CD14-positive monocyte (primary cell): ENCODE data around the gene FAM110C. TPM values are rescaled to one million over a fixed set of nuclear protein-coding genes. Genes with fewer than 3 reads are reported as not detected.

ENCODE experiments used
- DNase-seq, 3 donors: peaks; one replicate each; pipeline ENCODE4 v3.0.0-alpha.2; 2011 to 2022
- H2AFZ ChIP-seq: 2 replicates; pipeline ENCODE4 v1.6.0; 2012; ENCODE audit warnings: mild to moderate bottlenecking, low read depth, low read length, inconsistent platforms; ENCODE audit not compliant: insufficient read depth, poor library complexity, severe bottlenecking
- H3K27ac ChIP-seq, 2 donors: 1 replicate in 1 of 2; 2 replicates in 1 of 2; pipeline ENCODE4 v1.5.1; 2012 to 2013; ENCODE audit warnings: low read length in 2 of 2, control low read depth in 1 of 2, inconsistent platforms in 1 of 2, low read depth in 1 of 2, mild to moderate bottlenecking in 1 of 2
- H3K27me3 ChIP-seq, 2 donors: one replicate each; pipeline versions ENCODE4 v1.6.0 to v1.6.1; 2011 to 2013; ENCODE audit warnings: low read length in 2 of 2; ENCODE audit not compliant: control insufficient read depth in 2 of 2, insufficient read depth in 2 of 2
- H3K36me3 ChIP-seq, 2 donors: replicated peaks in 1 of 2; 1 replicate in 1 of 2; 2 replicates in 1 of 2; pipeline versions ENCODE4 v1.5.1 to v1.6.1; 2012 to 2013; ENCODE audit warnings: low read length in 2 of 2, control low read depth in 1 of 2, inconsistent platforms in 1 of 2, mild to moderate bottlenecking in 1 of 2; ENCODE audit not compliant: insufficient read depth in 2 of 2, control insufficient read depth in 1 of 2
- H3K4me1 ChIP-seq, 2 donors: 1 replicate in 1 of 2; 2 replicates in 1 of 2; pipeline versions ENCODE4 v1.5.1 to v1.6.1; 2012 to 2013; ENCODE audit warnings: low read length in 2 of 2, control low read depth in 1 of 2, inconsistent platforms in 1 of 2, mild to moderate bottlenecking in 1 of 2, moderate library complexity in 1 of 2; ENCODE audit not compliant: insufficient read depth in 2 of 2, control insufficient read depth in 1 of 2
- H3K4me2 ChIP-seq: replicated peaks from 2 replicates; pipeline ENCODE3; 2012; ENCODE audit warnings: low read length, moderate library complexity, mild to moderate bottlenecking; ENCODE audit not compliant: poor library complexity, severe bottlenecking; ENCODE audit errors: extremely low read depth
- H3K4me3 ChIP-seq, 3 experiments: fragments of 200-600 bp in 1 of 3; sonication (generic) in 1 of 3; replicated peaks in 1 of 3; 1 replicate in 2 of 3; 2 replicates in 1 of 3; pipeline ENCODE4 v1.5.1; 2011 to 2013; ENCODE audit warnings: low read length in 3 of 3, mild to moderate bottlenecking in 3 of 3, control low read depth in 2 of 3, low read depth in 2 of 3, inconsistent platforms in 1 of 3, moderate library complexity in 1 of 3
- H3K79me2 ChIP-seq: 2 replicates; pipeline ENCODE4 v1.6.0; 2012; ENCODE audit warnings: mild to moderate bottlenecking, control low read depth, inconsistent platforms, low read length, moderate library complexity; ENCODE audit not compliant: insufficient read depth
- H3K9ac ChIP-seq: 2 replicates; pipeline ENCODE4 v1.6.0; 2017; ENCODE audit warnings: low read length, mild to moderate bottlenecking; ENCODE audit not compliant: insufficient read depth, poor library complexity, severe bottlenecking
- H3K9me3 ChIP-seq, 2 donors: replicated peaks in 1 of 2; 1 replicate in 1 of 2; 2 replicates in 1 of 2; pipeline versions ENCODE4 v1.5.1 to v1.6.1; 2012 to 2013; ENCODE audit warnings: low read length in 2 of 2, control low read depth in 1 of 2; ENCODE audit not compliant: control insufficient read depth in 1 of 2, insufficient read depth in 1 of 2
- H4K20me1 ChIP-seq: 2 replicates; pipeline ENCODE4 v1.6.0; 2012; ENCODE audit warnings: mild to moderate bottlenecking, low read length, control low read depth, moderate library complexity; ENCODE audit not compliant: insufficient read depth
- H3K27ac Mint-ChIP-seq, 7 donors: one replicate each; pipeline ENCODE4 v1.8.0; 2020; ENCODE audit warnings: mild to moderate bottlenecking in 7 of 7, mixed read lengths in 7 of 7, moderate library complexity in 6 of 7, inconsistent platforms in 2 of 7
- H3K27me3 Mint-ChIP-seq, 3 donors: one replicate each; pipeline ENCODE4 v1.8.0; 2021 to 2022; ENCODE audit warnings: low read depth in 3 of 3, mild to moderate bottlenecking in 3 of 3, mixed read lengths in 3 of 3, moderate library complexity in 3 of 3, inconsistent platforms in 1 of 3
- H3K36me3 Mint-ChIP-seq, 2 donors: one replicate each; pipeline ENCODE4 v1.8.0; 2020; ENCODE audit warnings: mixed read lengths in 2 of 2, inconsistent platforms in 1 of 2, mild to moderate bottlenecking in 1 of 2
- H3K4me1 Mint-ChIP-seq: one replicate; pipeline ENCODE4 v1.8.0; 2020; ENCODE audit warnings: mild to moderate bottlenecking, mixed read lengths
- H3K4me3 Mint-ChIP-seq, 2 donors: one replicate each; pipeline ENCODE4 v1.8.0; 2020; ENCODE audit warnings: mild to moderate bottlenecking in 2 of 2, mixed read lengths in 2 of 2, moderate library complexity in 1 of 2
- H3K9me3 Mint-ChIP-seq, 7 donors: one replicate each; pipeline ENCODE4 v1.8.0; 2020 to 2022; ENCODE audit warnings: mixed read lengths in 7 of 7, mild to moderate bottlenecking in 6 of 7, moderate library complexity in 6 of 7, inconsistent platforms in 2 of 7
- WGBS: methylation state at CpG from one replicate; pipeline ENCODE4 v1.1.5; 2013; ENCODE audit warnings: missing lambda C conversion rate; ENCODE audit not compliant: insufficient coverage; 5-methylcytosine and 5-hydroxymethylcytosine counted together
- intact Hi-C, 2 donors: fragments of 100-400 bp; cut with micrococcal nuclease; formaldehyde crosslinking; loops; one replicate each; pipeline versions ENCODE4 v1.15.0 to v1.15.1; 2023
- polyA plus RNA-seq, 3 donors: library from polyadenylated mRNA; depleted of rRNA in 1 of 3; unstranded in 2 of 3; stranded (reverse) in 1 of 3; fragments of 300-500 nt in 2 of 3; fragments of >200 nt in 1 of 3; fragmentation: Illumina TruSeq in 2 of 3; gene quantifications; 1 replicate in 2 of 3; 2 replicates in 1 of 3; pipeline ENCODE4 v1.2.3, GENCODE V29; 2012 to 2021
- TF ChIP-seq, protein P1 (sequence below): fragments of 200-600 bp; IDR thresholded peaks from one replicate; pipeline ENCODE4 v1.8.0; 2022; ENCODE audit warnings: antibody characterized with exemption, mild to moderate bottlenecking

Gene FAM110C
- polyA plus RNA-seq, 3 donors = not detected

GRCh38 chr2:11248-11941, 34.9 kb downstream of the FAM110C start:
- Histone ChIP-seq H3K9ac (no peak overlapping the region), H3K36me3 (no peaks in the 10 kb centered on the region), H3K4me1 (no peaks in the 10 kb centered on the region), H4K20me1 (no peaks in the 10 kb centered on the region), H3K27ac (no peak overlapping the region), H3K79me2 (no peaks in the 10 kb centered on the region), H3K27me3 (no peaks in the 10 kb centered on the region), H2AFZ (no peak overlapping the region), H3K4me2 (no peak overlapping the region), H3K4me3 (no peak overlapping the region), H3K9me3 (peaks cover 8 to 12% of the 10 kb centered on the region in 2 donors)
- H3K36me3 Mint-ChIP-seq = no peaks in the 10 kb centered on the region
- WGBS = 62% methylated on average over 51 of the region's 54 CpGs
- no peak overlapping the region for H3K4me3 Mint-ChIP-seq
- DNase-seq = peak; percentile 1 to 28 (median 3)
- no peak overlapping the region for H3K27ac Mint-ChIP-seq
- H3K4me1 Mint-ChIP-seq = no peaks in the 10 kb centered on the region
- intact Hi-C loops = no loop called here
- H3K9me3 Mint-ChIP-seq = peaks cover 8 to 13% (median 10%) of the 10 kb centered on the region in 7 donors
- TF ChIP-seq, protein P1, sequence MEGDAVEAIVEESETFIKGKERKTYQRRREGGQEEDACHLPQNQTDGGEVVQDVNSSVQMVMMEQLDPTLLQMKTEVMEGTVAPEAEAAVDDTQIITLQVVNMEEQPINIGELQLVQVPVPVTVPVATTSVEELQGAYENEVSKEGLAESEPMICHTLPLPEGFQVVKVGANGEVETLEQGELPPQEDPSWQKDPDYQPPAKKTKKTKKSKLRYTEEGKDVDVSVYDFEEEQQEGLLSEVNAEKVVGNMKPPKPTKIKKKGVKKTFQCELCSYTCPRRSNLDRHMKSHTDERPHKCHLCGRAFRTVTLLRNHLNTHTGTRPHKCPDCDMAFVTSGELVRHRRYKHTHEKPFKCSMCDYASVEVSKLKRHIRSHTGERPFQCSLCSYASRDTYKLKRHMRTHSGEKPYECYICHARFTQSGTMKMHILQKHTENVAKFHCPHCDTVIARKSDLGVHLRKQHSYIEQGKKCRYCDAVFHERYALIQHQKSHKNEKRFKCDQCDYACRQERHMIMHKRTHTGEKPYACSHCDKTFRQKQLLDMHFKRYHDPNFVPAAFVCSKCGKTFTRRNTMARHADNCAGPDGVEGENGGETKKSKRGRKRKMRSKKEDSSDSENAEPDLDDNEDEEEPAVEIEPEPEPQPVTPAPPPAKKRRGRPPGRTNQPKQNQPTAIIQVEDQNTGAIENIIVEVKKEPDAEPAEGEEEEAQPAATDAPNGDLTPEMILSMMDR = peak; percentile 47
- peaks cover 0 to 4% (median 4%) of the 10 kb centered on the region in 3 donors for H3K27me3 Mint-ChIP-seq

- 70% methylated on average over 17 of the region's 42 CpGs for WGBS
- no peaks in the 10 kb centered on the region for H3K4me1 ChIP-seq
- DNase-seq = no peak
Measured at GRCh38 chr2:10222-10875, 36.0 kb downstream of the FAM110C start.

More at GRCh38 chr2:10222-10875, 36.0 kb downstream of the FAM110C start:
- no peak overlapping the region for H3K4me3 Mint-ChIP-seq
- Histone ChIP-seq H3K36me3 (no peaks in the 10 kb centered on the region), H3K4me2 (no peak overlapping the region), H3K27ac (no peak overlapping the region), H3K27me3 (no peaks in the 10 kb centered on the region), H3K9ac (no peak overlapping the region), H2AFZ (no peak overlapping the region), H4K20me1 (no peaks in the 10 kb centered on the region), H3K9me3 (peaks cover 8 to 12% of the 10 kb centered on the region in 2 donors), H3K79me2 (no peaks in the 10 kb centered on the region), H3K4me3 (no peak overlapping the region)
- H3K4me1 Mint-ChIP-seq = no peaks in the 10 kb centered on the region
- no peaks in the 10 kb centered on the region for H3K36me3 Mint-ChIP-seq
- intact Hi-C loops = no loop called here
- TF ChIP-seq, protein P1 = no peak
- H3K9me3 Mint-ChIP-seq = peaks cover 8 to 13% (median 10%) of the 10 kb centered on the region in 7 donors
- peak overlapping the region in 1 of 7 donors; percentile 55 for H3K27ac Mint-ChIP-seq
- peaks cover 0 to 4% (median 1%) of the 10 kb centered on the region in 3 donors for H3K27me3 Mint-ChIP-seq

Other genes starting within 250 kb of the FAM110C start
- 10 to 100 TPM in 1 of 3 donors, 1 to 10 TPM in 2; 2.4 to 11.7 (median 4.0) TPM for gene SH3YL1, start 217.5 kb upstream of the FAM110C start, polyA plus RNA-seq
- 10 to 100 TPM; 51.8 to 77.0 (median 73.2) TPM for gene ACP1, start 218.4 kb upstream of the FAM110C start, polyA plus RNA-seq
- gene ALKAL2, start 241.6 kb upstream of the FAM110C start, polyA plus RNA-seq = not detected